NAMALWA (cell line): ENCODE data around the gene CLEC3B.
"Not testable (repeated sequence)": the region's sequence is repeated elsewhere in the genome, so short reads cannot be mapped to it uniquely, and the experiment has no call there.

Experiments used
- DNase-seq: peaks from one replicate; pipeline ENCODE4 v3.0.0-alpha.2; 2015; ENCODE audit warnings: low spot score

Gene CLEC3B

GRCh38 chr3:45026038-45026437, at the start of gene CLEC3B:
Gene CLEC3B (plus strand): TSS chr3:45026303. CDS start chr3:45026363, 60 bp downstream.
- no peak for DNase-seq

GRCh38 chr3:44981220-44981619, 44.9 kb upstream of the CLEC3B start:
- no peak for DNase-seq

DNA sequence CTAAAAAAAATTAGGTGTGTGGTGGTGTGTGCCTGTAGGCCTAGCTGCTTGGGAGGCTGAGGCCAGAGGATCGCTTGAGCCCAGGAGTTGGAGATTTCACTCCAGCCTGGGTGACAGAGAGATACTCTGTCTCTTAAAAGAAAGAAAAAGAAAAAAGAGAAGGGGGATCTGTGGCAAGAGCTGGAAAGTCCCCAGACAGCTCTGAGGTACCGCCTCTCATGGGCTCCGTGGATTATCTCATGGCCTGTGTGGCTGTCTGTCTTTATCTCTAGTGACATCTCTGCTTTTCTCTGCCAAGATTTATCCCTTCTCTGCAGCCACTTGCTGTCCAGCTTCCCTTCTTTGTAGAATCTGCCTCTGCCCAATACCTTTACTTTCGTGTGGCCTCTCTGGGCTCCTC, 44.4 kb upstream of the CLEC3B start:
- DNase-seq, result no peak

DNA sequence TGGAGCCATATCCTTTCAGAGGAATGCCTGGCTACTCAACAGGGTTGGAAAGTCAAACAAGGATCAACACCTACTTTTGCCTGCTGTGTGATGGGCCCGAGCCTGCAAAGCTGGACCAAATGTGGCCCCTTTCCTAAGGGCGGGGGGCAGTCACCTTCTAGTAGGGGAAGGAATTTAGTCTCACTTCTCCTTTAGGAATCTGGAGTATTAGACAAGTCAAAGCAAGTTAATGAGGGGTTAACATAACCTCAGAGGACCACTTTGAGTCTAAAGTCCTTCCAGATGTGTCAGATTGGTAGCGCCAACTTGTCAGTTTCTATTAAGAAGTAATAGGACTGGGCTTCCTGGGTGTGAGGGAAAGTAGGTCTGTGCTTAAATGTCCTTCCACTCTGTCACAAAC, 43.3 kb upstream of the CLEC3B start:
- DNase-seq, result no peak

DNA sequence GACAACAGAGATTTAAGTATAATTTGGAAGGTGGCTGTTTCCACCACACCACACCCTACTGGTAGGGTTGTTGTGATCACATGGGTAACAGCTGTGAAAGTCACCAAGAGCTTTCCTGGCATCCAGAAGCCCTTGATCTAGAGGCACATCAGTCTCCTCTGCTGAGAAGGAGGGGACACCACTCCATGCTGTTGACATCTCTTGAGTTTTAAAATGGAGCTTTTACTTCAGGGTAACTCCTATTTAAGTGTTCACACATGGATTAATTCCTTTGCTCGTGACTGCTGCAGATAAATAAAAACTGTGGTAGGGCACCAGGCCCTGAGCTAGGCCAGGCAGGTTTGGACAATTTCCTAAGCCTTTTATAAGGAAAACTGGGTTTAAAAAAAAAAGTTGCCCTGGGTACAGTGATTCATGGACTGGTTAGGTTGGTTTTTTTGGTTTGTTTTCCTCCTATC, 42.6 kb upstream of the CLEC3B start:
- no peak for DNase-seq

- no peak for DNase-seq
Observed at GRCh38 chr3:44984335-44984734, 41.8 kb upstream of the CLEC3B start.

DNA sequence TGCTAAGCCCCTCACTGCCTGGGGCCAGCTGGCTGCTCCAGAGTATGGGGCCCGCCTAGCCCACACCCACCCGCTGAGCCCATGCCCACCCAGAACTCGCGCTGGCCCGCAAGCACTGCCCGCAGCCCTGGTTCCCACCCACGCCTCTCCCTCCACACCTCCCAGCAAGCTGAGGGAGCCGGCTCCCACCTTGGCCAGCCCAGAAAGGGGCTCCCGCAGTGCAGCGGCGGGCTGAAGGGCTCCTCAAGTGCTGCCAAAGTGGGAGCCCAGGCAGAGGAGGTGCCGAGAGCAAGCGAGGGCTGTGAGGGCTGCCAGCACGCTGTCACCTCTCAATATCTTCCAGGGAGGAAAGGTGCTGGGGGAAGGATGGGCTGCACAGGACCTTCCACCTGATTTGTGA, 39.8 kb upstream of the CLEC3B start:
- DNase-seq, result not testable (repeated sequence)

- no peak for DNase-seq
Observed at GRCh38 chr3:44987332-44987731, 38.8 kb upstream of the CLEC3B start.

DNA sequence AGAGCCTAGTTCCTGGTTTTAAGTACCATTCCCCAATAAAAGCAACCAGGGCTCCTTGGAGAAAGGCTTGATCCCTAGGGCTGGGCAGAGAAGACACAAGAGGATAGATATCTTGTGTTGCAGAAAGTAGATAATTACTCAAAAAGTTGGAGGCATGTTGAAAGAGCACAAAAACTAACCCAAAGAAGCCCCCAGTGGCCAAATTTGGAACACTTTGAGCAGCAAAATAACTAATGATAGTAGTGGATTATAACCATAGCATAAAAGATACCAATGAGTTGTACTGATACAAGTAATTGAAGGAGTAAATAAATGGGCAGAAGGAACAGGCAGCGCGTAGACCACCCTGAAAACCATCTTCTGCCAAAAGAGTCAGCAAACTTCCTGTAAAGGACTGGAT, 38.0 kb upstream of the CLEC3B start:
- peak; percentile 54 for DNase-seq

DNA sequence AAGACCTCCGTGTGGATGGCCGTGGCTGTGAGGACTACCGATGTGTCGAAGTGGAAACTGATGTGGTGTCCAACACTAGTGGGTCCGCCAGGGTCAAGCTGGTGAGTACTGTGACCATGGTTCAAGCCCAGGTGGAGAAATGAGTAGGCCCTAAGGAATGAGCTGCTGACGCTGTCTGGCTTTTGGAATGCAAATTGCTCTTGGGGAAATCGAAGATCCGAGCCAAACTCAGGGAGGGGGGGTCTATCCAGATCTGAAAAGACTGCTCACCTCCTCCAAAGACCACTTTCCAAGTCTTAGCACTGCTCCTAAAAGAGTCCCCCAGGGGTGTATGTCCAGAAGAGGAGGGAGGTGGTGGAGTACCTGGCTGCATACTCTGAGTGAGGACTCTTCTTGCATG, 37.0 kb upstream of the CLEC3B start:
- DNase-seq, result no peak

GRCh38 chr3:44989636-44990373, 36.3 kb upstream of the CLEC3B start:
- DNase-seq, result no peak

DNA sequence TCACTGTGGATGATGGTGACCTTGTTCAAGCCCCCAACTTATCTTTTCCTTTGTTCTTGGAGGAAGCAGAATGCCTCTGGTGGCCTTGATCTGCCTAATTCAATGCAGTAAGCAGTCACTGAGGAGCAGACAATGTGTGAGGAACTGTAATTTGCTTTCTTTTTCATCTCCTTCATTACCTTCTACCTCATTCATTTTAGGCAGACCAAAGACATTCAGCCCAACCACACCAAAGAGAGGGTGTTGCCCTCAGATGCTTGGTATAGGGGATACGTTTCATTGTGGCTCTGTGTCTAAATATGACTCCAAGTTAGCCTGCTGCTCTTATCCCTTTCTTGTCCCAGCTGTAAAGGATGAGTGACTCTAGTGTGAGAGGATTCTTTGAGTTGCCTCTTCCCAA, 34.8 kb upstream of the CLEC3B start:
- no peak for DNase-seq

DNA sequence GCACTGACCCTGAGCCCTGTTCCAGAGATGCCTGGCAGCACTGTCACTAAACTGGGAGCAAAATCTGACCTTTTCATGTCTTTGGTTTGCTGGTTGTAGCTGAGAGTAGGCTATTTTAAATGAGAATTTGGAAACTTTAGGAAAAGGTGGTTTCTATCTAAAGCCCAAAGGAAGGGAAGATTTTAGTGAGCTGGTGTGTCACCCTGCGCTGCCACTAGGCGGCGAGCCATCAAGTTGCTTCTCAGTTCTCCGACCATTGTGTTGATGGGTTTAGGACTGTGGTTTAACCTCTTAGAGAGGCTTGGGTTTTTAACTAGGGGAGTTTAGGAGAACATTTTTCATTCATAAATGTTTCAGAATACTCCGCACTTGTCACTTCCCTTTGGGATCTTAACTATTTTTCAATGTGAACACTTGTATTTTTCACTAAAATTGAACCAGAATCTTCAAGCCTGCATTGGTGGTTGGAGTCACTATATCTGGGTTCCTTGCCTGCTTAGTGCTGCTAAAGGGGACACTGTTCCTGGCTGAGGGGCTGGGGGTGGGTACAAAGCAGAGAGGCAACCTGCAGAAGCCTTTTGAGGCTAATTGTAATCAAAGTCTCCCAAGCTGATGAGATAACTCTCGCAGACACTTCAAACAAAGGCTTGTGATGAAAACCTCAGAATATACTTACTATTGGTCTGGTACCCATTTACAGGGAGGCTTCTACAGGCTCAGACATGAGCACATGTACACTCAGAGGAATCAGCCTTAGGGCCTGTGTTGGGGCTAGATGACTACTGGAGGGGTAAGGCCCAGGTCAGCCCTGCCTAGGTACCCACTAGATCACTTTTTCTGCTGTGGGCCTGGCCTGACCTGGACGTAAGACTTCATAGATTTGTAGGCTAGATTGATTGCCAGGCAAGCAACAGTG, 33.3 kb upstream of the CLEC3B start:
- peak; percentile 32 for DNase-seq

GRCh38 chr3:44993471-44994205, 32.5 kb upstream of the CLEC3B start:
- DNase-seq, result no peak

GRCh38 chr3:44995142-44995770, 30.8 kb upstream of the CLEC3B start:
- DNase-seq, result no peak

DNA sequence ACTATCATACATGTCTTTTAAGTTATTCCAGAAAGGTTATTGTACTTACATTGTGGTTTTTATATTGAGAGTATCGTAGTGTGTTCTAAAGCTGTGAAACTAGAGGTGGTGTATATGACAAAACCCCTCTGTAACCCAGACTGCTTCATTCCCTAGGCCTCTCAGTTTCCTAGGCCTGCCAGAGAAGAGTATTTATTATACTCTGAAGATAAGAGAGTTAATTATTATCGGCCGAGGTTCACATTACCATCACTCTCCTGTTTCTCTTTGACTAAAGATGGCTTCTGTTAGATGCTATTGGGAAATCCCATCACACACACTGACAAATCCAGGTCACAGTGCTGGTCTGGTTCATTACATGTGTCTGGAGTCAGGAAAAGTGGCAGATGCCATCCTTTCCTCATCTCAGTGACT, 29.5 kb upstream of the CLEC3B start:
- no peak for DNase-seq

DNA sequence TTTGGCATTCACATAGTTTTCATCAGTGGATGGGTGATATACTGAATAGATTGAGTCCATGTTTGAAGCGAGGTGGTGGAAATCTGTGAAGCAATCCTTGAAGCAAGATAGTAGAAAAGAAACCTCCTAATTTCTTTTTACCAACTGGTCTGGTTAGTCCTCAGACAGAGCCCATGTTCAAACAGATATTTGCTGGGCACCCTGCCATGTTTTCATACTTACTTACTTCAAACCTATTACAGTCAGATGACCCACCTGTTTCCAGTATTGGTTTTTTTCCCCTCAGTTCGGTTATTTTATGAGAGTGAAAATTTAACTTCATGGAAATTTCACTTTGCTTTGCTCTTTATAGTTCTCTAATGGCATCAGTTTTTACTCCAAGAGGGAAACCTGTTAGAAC, 26.3 kb upstream of the CLEC3B start:
- no peak for DNase-seq

- DNase-seq, result no peak
Observed at GRCh38 chr3:45000823-45001222, 25.3 kb upstream of the CLEC3B start.

DNA sequence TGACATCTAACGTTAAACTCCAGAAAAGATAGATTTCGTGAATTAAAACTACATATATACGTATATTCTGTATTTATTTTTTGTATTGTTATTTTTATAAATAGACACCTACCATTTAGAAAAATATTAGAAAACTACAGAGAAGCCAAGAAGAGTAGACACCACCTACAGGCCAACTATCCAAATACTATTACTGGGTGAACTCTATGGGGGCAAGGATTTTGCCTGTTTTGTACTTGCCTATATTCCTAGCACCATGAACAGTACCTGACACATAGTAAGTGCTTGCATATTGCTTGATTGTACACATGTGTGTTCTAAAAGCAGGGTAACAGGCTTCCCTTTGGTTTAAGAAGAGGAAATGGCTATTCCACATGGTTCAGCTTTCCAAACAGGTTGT, 24.4 kb upstream of the CLEC3B start:
- no peak for DNase-seq

GRCh38 chr3:45002139-45002660, 23.9 kb upstream of the CLEC3B start:
- DNase-seq, result no peak

GRCh38 chr3:45002720-45003119, 23.4 kb upstream of the CLEC3B start:
- DNase-seq, result no peak

GRCh38 chr3:45003406-45003805, 22.7 kb upstream of the CLEC3B start:
- DNase-seq, result no peak
